Spleen (tissue), 7 donors: Measurements from ENCODE around the gene SLC6A1.

ENCODE experiments used
- POLR2A ChIP-seq, 3 donors: fragments of 450-650 bp; IDR thresholded peaks; one replicate each; pipeline ENCODE4 v1.5.1; 2017; ENCODE audit warnings: antibody characterized with exemption in 3 of 3, mild to moderate bottlenecking in 1 of 3
- POLR2AphosphoS5 ChIP-seq, 3 donors: sonication (generic); formaldehyde crosslinking; IDR thresholded peaks; one replicate each; pipeline ENCODE4 v1.5.1; 2017; ENCODE audit warnings: antibody characterized with exemption in 3 of 3
- TF ChIP-seq, protein P1 (sequence below), 11 experiments: fragments of 200-600 bp in 7 of 11; fragments of 450-650 bp in 4 of 11; sonication (generic) in 4 of 11; IDR thresholded peaks in 8 of 11; conservative IDR thresholded peaks in 3 of 11; 1 replicate in 7 of 11; 2 replicates in 4 of 11; pipeline versions ENCODE4 v1.4.0 to v1.8.0; 2016 to 2021; ENCODE audit warnings: antibody characterized with exemption in 11 of 11, inconsistent platforms in 4 of 11, mild to moderate bottlenecking in 1 of 11
- donor health status: DM: no; HTN: no; CAD: no; lungs with moderate emphysema.
- donor health status: DM: no; HTN: no; CAD: no.
- donor health status: DM: no; HTN: no; CAD: no.

DNA sequence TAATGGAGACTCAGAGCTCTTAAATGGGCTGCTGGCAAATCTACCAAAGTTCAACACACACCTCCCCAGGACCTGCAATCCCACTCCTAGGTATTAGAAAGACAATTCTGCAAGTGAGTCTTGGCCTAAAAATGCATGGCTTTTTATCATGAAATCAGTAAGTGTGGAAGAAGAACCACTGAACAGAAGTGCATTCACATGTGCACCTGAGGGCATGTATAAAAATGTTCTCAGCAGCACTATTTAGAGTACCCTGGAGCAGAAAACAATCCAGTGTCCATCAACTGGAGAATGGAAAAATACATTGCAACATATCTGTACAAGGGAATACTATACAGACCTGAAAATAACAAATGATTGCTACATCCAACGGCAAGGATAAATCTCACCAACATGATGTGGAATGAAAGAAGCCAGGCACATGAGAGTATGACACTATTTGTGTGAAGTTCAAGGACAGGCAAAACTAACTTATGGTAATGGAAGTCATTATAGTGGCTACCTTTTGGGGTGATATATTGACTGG lies 8.1 kb upstream of the SLC6A1 start:
- TF ChIP-seq, protein P1, sequence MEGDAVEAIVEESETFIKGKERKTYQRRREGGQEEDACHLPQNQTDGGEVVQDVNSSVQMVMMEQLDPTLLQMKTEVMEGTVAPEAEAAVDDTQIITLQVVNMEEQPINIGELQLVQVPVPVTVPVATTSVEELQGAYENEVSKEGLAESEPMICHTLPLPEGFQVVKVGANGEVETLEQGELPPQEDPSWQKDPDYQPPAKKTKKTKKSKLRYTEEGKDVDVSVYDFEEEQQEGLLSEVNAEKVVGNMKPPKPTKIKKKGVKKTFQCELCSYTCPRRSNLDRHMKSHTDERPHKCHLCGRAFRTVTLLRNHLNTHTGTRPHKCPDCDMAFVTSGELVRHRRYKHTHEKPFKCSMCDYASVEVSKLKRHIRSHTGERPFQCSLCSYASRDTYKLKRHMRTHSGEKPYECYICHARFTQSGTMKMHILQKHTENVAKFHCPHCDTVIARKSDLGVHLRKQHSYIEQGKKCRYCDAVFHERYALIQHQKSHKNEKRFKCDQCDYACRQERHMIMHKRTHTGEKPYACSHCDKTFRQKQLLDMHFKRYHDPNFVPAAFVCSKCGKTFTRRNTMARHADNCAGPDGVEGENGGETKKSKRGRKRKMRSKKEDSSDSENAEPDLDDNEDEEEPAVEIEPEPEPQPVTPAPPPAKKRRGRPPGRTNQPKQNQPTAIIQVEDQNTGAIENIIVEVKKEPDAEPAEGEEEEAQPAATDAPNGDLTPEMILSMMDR (IDR thresholded peaks at IDR 0.05 in 8 of 11, conservative IDR thresholded peaks at IDR 0.05 in 3 of 11): no peak
- TF ChIP-seq POLR2A (IDR thresholded peaks at IDR 0.05) (no peak), POLR2AphosphoS5 (IDR thresholded peaks at IDR 0.05) (no peak)
